ENCODE data around the gene FOXL1. TPM values are rescaled to one million over a fixed set of nuclear protein-coding genes. Genes with fewer than 3 reads are reported as not detected.
"Not testable (repeated sequence)": the region's sequence is repeated elsewhere in the genome, so short reads cannot be mapped to it uniquely, and the experiment has no call there.

FOXL1 gene
- total and polyA plus RNA-seq, 9 donors, result 0.10 to 1.3 (median 0.44) TPM; not detected in 1

DNA sequence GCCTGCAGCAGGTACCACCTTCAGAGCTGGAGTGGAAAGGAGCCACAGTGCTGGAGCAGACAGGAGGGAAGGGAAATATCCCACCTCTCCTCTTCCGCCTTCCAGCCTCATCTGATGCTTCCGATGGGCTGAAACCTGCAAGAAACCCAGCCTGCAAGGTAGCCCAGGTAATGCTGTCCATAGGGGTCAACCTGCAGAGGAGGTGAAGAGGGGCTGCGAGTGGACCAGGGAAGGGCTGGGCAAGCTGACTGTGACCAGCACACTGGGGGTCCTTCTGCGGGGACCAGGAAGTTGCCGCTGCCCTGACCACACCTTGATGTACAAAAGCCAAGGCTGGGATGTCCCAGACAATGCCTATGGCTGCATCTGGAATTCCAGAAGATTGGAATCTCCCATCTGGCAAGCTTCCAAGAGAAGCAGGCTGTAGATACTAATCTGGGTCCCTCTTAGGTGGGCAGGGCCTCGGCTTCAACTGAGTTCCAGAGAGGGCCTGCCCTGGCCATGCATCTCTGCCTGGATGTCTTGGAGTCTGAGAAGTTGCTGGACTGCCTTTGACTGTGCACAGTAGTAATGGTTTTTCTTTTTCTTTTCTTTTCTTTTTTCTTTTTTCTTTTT lies 5.8 kb downstream of the FOXL1 start:
- Histone ChIP-seq H3K36me3 (no peaks in the 10 kb centered on the region), H3K4me3 (no peak overlapping the region), H3K27me3 (no peaks in the 10 kb centered on the region), H3K27ac (no peak overlapping the region), H3K9me3 (no peaks in the 10 kb centered on the region), H3K4me1 (ENCODE audit: insufficient read depth) (no peaks in the 10 kb centered on the region)
- TF ChIP-seq POLR2A (IDR thresholded peaks at IDR 0.05), result no peak
- no peak for TF ChIP-seq EP300 (IDR thresholded peaks at IDR 0.05)
- TF ChIP-seq, protein P1, sequence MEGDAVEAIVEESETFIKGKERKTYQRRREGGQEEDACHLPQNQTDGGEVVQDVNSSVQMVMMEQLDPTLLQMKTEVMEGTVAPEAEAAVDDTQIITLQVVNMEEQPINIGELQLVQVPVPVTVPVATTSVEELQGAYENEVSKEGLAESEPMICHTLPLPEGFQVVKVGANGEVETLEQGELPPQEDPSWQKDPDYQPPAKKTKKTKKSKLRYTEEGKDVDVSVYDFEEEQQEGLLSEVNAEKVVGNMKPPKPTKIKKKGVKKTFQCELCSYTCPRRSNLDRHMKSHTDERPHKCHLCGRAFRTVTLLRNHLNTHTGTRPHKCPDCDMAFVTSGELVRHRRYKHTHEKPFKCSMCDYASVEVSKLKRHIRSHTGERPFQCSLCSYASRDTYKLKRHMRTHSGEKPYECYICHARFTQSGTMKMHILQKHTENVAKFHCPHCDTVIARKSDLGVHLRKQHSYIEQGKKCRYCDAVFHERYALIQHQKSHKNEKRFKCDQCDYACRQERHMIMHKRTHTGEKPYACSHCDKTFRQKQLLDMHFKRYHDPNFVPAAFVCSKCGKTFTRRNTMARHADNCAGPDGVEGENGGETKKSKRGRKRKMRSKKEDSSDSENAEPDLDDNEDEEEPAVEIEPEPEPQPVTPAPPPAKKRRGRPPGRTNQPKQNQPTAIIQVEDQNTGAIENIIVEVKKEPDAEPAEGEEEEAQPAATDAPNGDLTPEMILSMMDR (IDR thresholded peaks at IDR 0.05), result no peak
- 75 to 93% (median 77%) methylated on average over 6 of the region's 6 CpGs for WGBS, 3 donors
- intact Hi-C loops (cut with DNase I), result no loop called here
- DNase-seq, result no peak

DNA sequence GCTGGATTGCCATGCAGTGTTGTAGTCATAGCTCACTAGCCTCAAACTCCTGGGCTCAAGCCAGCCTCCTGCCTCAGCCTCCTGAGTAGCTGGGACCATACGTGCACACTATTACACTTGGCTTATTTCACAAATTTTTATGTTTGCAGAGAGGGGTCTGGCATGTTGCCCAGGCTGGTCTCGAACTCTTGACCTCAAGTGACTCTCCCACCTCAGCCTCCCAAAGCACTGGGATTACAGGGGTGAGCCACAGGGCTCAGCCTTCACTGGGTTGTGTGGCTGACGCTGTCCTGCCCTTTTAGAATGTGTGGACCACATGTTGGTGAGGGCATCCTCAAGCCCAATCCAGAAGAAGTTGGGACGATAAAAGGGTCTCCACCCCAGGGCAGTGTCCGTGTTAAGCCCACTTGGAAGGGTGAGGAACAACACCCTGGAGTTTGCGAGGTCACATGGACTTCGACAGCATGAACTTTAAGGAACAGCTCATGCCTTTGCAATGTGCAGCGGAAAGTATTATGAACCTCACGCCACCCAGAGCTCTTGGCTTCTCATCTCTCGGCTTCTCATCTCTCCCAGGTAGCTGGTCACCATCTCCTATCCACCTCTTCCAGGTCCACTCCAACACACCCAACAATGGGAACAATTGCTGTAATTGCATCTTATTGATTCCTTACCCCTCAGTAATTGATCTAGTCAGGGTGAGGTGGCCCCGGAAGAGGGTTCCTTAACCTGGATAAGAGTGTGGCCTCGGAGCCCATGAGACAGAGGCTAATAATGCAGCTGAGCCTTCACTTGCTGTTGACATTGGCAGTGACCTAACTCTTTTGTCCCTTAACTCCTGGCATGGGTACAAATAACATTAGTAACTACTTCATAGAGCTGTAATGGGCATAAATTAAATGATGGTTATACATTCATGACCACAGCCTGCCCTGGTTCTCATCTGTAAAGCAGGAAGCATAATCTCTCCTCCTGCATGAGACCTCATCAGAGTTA lies 6.7 kb downstream of the FOXL1 start:
- no peaks in the 10 kb centered on the region for H3K27me3 ChIP-seq
- H3K4me1 ChIP-seq (ENCODE audit: insufficient read depth), result no peaks in the 10 kb centered on the region
- H3K27ac ChIP-seq, result peak overlapping the region in 1 of 2 donors; percentile 12
- H3K9me3 ChIP-seq, result no peaks in the 10 kb centered on the region
- no peak for DNase-seq
- WGBS, 3 donors, result 69 to 79% (median 71%) methylated on average over 12 of the region's 12 CpGs
- TF ChIP-seq EP300 (IDR thresholded peaks at IDR 0.05) (no peak), POLR2A (IDR thresholded peaks at IDR 0.05) (no peak)
- TF ChIP-seq, protein P1 (IDR thresholded peaks at IDR 0.05), result no peak
- no peak overlapping the region for H3K4me3 ChIP-seq
- H3K36me3 ChIP-seq, result no peaks in the 10 kb centered on the region
- intact Hi-C loops (cut with DNase I), result no loop called here

DNA sequence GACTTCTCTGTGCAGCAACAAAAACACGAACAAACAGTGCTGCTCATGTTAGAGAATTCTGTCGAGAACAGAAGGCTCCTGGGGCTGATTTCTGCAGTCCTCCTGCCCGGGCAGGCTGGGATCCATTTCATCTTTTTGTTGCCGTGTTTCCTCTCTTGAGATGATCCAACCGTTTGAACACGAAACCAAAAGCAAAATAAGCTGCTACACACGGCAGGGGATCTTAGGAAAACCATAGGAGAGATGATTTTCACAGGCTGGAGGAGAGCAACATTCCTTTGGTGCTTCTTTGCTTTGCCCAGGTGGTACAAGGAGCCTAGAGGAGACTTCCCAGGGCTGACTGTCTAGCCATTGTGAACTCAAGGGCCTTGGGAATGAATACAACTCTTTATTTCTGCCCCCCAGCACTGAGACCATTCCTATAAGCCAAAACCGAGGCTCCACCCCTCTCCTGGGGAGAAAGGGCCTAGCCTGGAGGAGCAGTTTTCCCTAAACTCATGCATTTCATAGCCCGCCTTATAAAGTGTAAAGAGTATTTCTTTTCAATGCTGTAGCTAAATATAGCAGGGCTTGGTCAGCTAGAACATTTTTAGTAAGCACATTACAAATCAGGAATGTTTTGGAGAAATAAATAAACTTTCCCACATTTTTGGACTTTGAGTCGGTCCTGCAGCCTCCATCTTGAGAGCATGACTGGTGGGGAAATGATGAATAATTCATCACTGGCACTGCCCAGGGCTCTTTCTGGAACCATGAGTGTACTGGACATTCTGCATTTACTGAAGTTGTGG lies 7.7 kb downstream of the FOXL1 start:
- TF ChIP-seq, protein P1 (IDR thresholded peaks at IDR 0.05), result no peak
- TF ChIP-seq POLR2A (IDR thresholded peaks at IDR 0.05) (no peak), EP300 (IDR thresholded peaks at IDR 0.05) (no peak)
- no peaks in the 10 kb centered on the region for H3K27me3 ChIP-seq
- no peaks in the 10 kb centered on the region for H3K4me1 ChIP-seq (ENCODE audit: insufficient read depth)
- DNase-seq, result no peak
- H3K9me3 ChIP-seq, result no peaks in the 10 kb centered on the region
- no peak overlapping the region for H3K27ac ChIP-seq
- intact Hi-C loops (cut with DNase I), result no loop called here
- H3K36me3 ChIP-seq, result no peaks in the 10 kb centered on the region
- 46 to 66% (median 65%) methylated on average over 10 of the region's 10 CpGs for WGBS, 3 donors
- no peak overlapping the region for H3K4me3 ChIP-seq

DNA sequence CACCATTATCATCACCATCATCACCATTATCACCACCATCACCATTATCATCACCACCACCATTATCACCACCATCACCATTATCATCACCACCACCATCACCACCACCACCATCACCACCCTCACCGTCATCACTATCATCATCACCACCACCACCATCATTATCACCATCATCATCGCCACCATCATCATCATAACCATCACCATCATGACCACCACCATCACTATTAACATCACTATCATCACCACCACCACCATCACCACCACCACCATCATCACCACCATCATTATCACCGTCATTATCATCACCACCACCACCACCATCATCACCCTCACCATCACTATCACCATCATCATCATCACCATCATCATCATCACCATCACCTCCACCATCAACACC lies 9.1 kb downstream of the FOXL1 start:
- TF ChIP-seq EP300 (IDR thresholded peaks at IDR 0.05) (no peak), POLR2A (IDR thresholded peaks at IDR 0.05) (no peak)
- TF ChIP-seq, protein P1 (IDR thresholded peaks at IDR 0.05), result no peak
- no peak for DNase-seq
- H3K4me1 ChIP-seq (ENCODE audit: insufficient read depth), result no peaks in the 10 kb centered on the region
- no peaks in the 10 kb centered on the region for H3K27me3 ChIP-seq
- H3K9me3 ChIP-seq, result no peaks in the 10 kb centered on the region
- H3K4me3 ChIP-seq, result no peak overlapping the region
- H3K27ac ChIP-seq, result no peak overlapping the region
- intact Hi-C loops (cut with DNase I), result no loop called here
- H3K36me3 ChIP-seq, result no peaks in the 10 kb centered on the region
- WGBS, 3 donors, result 90 to 94% (median 91%) methylated on average over 3 of the region's 3 CpGs

DNA sequence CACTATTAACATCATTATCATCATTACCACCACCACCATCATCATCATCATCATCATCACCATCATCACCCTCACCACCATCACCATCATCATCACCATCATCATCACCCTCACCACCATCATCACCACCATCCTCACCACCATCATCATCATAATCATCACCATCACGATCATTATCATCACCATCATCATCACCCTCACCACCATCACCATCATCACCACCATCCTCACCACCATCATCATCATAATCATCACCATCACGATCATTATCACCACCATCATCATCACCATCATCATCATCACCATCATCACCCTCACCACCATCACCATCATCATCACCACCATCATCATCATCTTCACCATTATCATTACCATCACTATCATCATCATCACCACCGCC lies 9.6 kb downstream of the FOXL1 start:
- H3K27ac ChIP-seq; H3K36me3 ChIP-seq; DNase-seq; intact Hi-C loops (cut with DNase I); H3K27me3 ChIP-seq; H3K4me3 ChIP-seq; H3K9me3 ChIP-seq; H3K4me1 ChIP-seq (ENCODE audit: insufficient read depth): not testable (repeated sequence)
- 85 to 95% (median 95%) methylated on average over 3 of the region's 3 CpGs for WGBS, 3 donors

Data from ovary (tissue), 9 donors.